Measurements from ENCODE around the gene PTX3.

Gene PTX3

DNA sequence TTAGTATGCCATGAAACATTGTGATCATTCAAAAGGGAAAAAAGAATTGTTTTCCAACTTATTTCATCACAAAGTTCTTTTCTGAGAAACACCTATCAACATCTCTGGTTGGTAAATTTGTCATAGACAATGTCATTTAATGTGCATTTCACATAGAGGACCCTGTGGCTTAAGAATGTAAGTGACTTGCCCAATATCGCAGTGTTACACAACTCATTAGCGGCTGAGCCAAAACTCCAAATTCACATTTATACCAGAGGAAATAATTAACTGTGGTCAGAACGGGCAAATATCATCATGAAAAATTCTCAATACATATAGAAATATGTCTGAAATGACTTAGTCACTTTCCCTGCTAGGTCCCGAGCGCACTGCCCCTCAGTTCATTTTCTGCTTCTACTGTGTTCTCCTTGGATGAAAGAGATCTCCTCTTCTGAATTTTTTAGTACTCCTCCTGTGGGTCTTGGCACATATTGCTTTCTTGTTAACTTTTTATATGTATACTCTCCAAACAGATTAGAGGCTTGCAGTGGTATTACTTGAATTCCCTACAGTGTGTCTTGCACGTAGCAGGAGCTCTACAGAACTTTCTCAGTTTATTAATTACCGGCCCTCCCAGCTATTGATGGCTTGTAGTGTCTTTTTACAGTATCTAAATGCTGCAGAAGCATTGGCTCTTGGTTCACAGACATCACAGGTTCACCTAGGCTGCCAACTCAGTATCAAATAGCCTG is 33.1 kb downstream of the PTX3 start:
- H3K4me3 ChIP-seq (ENCODE audit: low read length): no peak overlapping the region
- TF ChIP-seq, protein P1, sequence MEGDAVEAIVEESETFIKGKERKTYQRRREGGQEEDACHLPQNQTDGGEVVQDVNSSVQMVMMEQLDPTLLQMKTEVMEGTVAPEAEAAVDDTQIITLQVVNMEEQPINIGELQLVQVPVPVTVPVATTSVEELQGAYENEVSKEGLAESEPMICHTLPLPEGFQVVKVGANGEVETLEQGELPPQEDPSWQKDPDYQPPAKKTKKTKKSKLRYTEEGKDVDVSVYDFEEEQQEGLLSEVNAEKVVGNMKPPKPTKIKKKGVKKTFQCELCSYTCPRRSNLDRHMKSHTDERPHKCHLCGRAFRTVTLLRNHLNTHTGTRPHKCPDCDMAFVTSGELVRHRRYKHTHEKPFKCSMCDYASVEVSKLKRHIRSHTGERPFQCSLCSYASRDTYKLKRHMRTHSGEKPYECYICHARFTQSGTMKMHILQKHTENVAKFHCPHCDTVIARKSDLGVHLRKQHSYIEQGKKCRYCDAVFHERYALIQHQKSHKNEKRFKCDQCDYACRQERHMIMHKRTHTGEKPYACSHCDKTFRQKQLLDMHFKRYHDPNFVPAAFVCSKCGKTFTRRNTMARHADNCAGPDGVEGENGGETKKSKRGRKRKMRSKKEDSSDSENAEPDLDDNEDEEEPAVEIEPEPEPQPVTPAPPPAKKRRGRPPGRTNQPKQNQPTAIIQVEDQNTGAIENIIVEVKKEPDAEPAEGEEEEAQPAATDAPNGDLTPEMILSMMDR (conservative IDR thresholded peaks at IDR 0.05; ENCODE audit: low read depth, low read length): no peak
- DNase-seq (ENCODE audit: low read depth): no peak

GRCh38 chr3:157471064-157471463 is 34.4 kb downstream of the PTX3 start:
- TF ChIP-seq, protein P1 (conservative IDR thresholded peaks at IDR 0.05; ENCODE audit: low read depth, low read length): no peak
- DNase-seq (ENCODE audit: low read depth): no peak
- no peak overlapping the region for H3K4me3 ChIP-seq (ENCODE audit: low read length)

DNA sequence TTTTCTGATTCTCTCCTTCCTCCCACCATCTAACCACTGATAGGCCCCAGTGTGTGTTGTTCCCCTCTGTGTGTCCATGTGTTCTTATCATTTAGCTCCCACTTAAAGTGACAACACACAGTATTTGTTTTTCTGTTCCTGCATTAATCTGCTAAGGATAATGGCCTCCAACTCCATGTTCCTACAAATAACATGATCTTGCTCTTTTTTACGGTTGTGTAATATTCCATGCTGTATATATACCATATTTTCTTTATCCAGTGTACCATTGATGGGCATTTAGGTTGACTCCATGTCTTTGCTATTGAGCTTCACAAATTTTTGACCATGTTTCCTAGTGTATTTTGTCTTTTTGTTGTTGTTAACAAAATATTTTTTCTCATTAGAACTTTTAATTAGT is 36.0 kb downstream of the PTX3 start:
- TF ChIP-seq, protein P1 (conservative IDR thresholded peaks at IDR 0.05; ENCODE audit: low read depth, low read length): no peak
- H3K4me3 ChIP-seq (ENCODE audit: low read length): no peak overlapping the region
- DNase-seq (ENCODE audit: low read depth): no peak

- TF ChIP-seq, protein P1 (conservative IDR thresholded peaks at IDR 0.05; ENCODE audit: low read depth, low read length): no peak
- H3K4me3 ChIP-seq (ENCODE audit: low read length): no peak overlapping the region
- DNase-seq (ENCODE audit: low read depth): peak; percentile 21
Measured at GRCh38 chr3:157475921-157476414, 39.3 kb downstream of the PTX3 start.

DNA sequence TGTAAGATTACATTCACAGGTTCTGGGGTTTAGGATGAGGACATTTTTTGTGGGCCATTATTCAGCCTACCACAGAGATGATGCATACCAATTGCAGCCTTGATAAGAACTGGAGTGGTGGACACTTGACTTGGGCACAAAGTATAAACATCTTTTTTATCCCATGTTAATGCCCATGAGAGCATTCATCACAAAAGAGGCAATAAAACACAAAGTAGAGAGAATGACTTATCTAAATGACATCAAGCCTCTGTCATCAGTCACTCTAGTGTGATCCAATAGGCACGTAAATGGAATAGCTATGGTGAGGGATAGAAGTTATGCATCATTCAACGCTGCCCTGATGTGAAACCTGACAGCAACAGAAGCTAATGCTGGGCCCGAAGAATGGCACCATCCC is 40.8 kb downstream of the PTX3 start:
- DNase-seq (ENCODE audit: low read depth): no peak
- TF ChIP-seq, protein P1 (conservative IDR thresholded peaks at IDR 0.05; ENCODE audit: low read depth, low read length): no peak
- H3K4me3 ChIP-seq (ENCODE audit: low read length): no peak overlapping the region

- TF ChIP-seq, protein P1 (conservative IDR thresholded peaks at IDR 0.05; ENCODE audit: low read depth, low read length): no peak
- no peak overlapping the region for H3K4me3 ChIP-seq (ENCODE audit: low read length)
- no peak for DNase-seq (ENCODE audit: low read depth)
Measured at GRCh38 chr3:157479464-157480243, 43.0 kb downstream of the PTX3 start.
